GM12891 (cell line): Measurements from ENCODE around the gene UNC13A.

ENCODE experiments used
- PAX5 ChIP-seq: IDR thresholded peaks from 2 replicates; pipeline ENCODE4 v1.6.1; 2011; ENCODE audit warnings: low read length, moderate library complexity, mild to moderate bottlenecking; ENCODE audit not compliant: insufficient read depth, severe bottlenecking
- POLR2A ChIP-seq: IDR thresholded peaks from 2 replicates; pipeline ENCODE4 v1.6.1; 2011; ENCODE audit warnings: low read depth, low read length, control low read depth
- POLR2AphosphoS5 ChIP-seq: IDR thresholded peaks from 2 replicates; pipeline ENCODE4 v1.6.1; 2011; ENCODE audit warnings: low read depth, low read length, control low read depth
- POU2F2 ChIP-seq: IDR thresholded peaks from 2 replicates; pipeline ENCODE4 v1.6.1; 2011; ENCODE audit warnings: low read depth, mild to moderate bottlenecking, control low read depth, low read length, moderate library complexity
- SPI1 ChIP-seq: IDR thresholded peaks from 2 replicates; pipeline ENCODE4 v1.6.1; 2011; ENCODE audit warnings: low read depth, low read length, control low read depth
- TAF1 ChIP-seq: IDR thresholded peaks from 2 replicates; pipeline ENCODE4 v1.6.1; 2011; ENCODE audit warnings: low read depth, low read length, control low read depth

- TF ChIP-seq POLR2A (no peak), TAF1 (no peak), SPI1 (no peak), POLR2AphosphoS5 (no peak), POU2F2 (no peak), PAX5 (no peak)
These were observed 8.5 kb downstream of the UNC13A start for GRCh38 chr19:17679526-17680229.
